Measurements from ENCODE around the gene SIPA1L3.

DNA sequence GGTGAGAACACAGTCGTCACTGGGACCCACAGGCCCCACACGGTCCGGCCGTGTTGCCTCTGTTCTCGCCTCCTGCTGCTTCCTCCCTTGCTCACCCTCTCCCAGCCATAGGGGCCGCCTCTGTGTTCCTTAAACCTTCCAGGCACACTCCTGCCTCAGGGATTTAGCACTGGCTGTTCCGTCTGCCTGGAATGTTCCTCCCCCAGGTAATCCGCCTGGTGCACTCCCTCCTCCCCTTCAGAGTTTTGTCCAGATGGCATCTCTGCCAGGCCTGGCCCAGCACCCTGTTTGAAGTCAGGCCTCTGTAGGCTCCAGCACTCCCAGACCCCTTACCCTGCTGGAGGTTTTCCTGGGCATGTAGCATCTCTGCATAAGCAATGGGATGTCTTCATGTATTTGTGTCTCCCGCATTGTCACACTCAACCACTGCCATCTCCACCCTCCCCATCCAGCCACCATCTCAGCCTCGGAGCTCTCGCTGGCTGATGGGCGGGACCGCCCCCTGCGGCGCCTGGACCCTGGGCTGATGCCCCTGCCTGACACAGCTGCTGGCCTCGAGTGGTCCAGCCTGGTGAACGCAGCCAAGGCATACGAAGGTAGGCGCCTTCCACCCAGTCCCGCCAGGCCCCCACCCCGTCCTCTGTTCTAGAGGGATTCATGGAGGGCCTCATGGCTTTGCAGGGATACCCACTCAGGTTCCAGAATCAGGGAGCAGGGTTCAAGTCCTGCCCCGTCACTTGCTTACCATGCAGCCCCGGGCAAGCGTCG, 291.1 kb downstream of the SIPA1L3 start:
- TF ChIP-seq, protein P1, sequence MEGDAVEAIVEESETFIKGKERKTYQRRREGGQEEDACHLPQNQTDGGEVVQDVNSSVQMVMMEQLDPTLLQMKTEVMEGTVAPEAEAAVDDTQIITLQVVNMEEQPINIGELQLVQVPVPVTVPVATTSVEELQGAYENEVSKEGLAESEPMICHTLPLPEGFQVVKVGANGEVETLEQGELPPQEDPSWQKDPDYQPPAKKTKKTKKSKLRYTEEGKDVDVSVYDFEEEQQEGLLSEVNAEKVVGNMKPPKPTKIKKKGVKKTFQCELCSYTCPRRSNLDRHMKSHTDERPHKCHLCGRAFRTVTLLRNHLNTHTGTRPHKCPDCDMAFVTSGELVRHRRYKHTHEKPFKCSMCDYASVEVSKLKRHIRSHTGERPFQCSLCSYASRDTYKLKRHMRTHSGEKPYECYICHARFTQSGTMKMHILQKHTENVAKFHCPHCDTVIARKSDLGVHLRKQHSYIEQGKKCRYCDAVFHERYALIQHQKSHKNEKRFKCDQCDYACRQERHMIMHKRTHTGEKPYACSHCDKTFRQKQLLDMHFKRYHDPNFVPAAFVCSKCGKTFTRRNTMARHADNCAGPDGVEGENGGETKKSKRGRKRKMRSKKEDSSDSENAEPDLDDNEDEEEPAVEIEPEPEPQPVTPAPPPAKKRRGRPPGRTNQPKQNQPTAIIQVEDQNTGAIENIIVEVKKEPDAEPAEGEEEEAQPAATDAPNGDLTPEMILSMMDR (IDR thresholded peaks at IDR 0.05; ENCODE audit: low read depth, low read length), result no peak
- no peak for TF ChIP-seq EZH2phosphoT487 (IDR thresholded peaks at IDR 0.05; ENCODE audit: low read depth)

Measured in OCI-LY3 (cell line).